GM12878 (cell line): ENCODE measurements around the gene CDH1. TPM values are rescaled to one million over a fixed set of nuclear protein-coding genes. Genes with fewer than 3 reads are reported as not detected.

Source experiments
- CHD4 ChIP-seq: fragments of 200-600 bp; sonication (generic); IDR thresholded peaks from 2 replicates; pipeline ENCODE4 v1.6.1; 2016; ENCODE audit warnings: mild to moderate bottlenecking
- KDM1A ChIP-seq: fragments of 200-600 bp; sonication (generic); IDR thresholded peaks from 2 replicates; pipeline ENCODE4 v1.6.1; 2016; ENCODE audit warnings: borderline replicate concordance
- NFIC ChIP-seq: IDR thresholded peaks from 2 replicates; pipeline ENCODE4 v1.6.1; 2012; ENCODE audit warnings: low read depth, mild to moderate bottlenecking, inconsistent platforms, low read length, moderate library complexity
- PAX5 ChIP-seq: IDR thresholded peaks from 2 replicates; pipeline ENCODE4 v1.6.1; 2011; ENCODE audit warnings: low read depth, low read length, borderline replicate concordance
- POLR2AphosphoS2 ChIP-seq: IDR thresholded peaks from 2 replicates; pipeline ENCODE4 v1.6.1; 2011; ENCODE audit warnings: low read depth, mild to moderate bottlenecking, low read length, improper control_type of control experiment, moderate library complexity
- RAD51 ChIP-seq: fragments of 450-650 bp; IDR thresholded peaks from 2 replicates; pipeline ENCODE4 v1.6.1; 2016; ENCODE audit warnings: moderate library complexity, mild to moderate bottlenecking, inconsistent platforms
- SMAD5 ChIP-seq: IDR thresholded peaks from 2 replicates; pipeline ENCODE4 v1.6.1; 2016; ENCODE audit warnings: antibody characterized with exemption, low read depth
- SRF ChIP-seq, 2 experiments: IDR thresholded peaks; 2 replicates each; pipeline ENCODE4 v1.6.1; 2011; ENCODE audit warnings: low read depth in 2 of 2, low read length in 2 of 2, mild to moderate bottlenecking in 1 of 2, moderate library complexity in 1 of 2
- SUZ12 ChIP-seq: fragments of 200-600 bp; sonication (generic); IDR thresholded peaks from one replicate; pipeline ENCODE4 v1.6.1; 2018; ENCODE audit warnings: antibody characterized with exemption, mild to moderate bottlenecking; ENCODE audit not compliant: unreplicated experiment
- YY1 ChIP-seq: IDR thresholded peaks from 2 replicates; pipeline ENCODE4 v1.6.1; 2011; ENCODE audit warnings: low read depth, mild to moderate bottlenecking, low read length
- polyA plus RNA-seq, 11 experiments: library from polyadenylated mRNA; depleted of rRNA in 4 of 11; unstranded in 6 of 11; stranded (reverse) in 5 of 11; fragments of >200 nt; fragmentation: Nextera tagmentation in 4 of 11; fragmentation: Illumina TruSeq in 1 of 11; extraction: Ambion mirVana in 4 of 11; extraction: Trizol in 1 of 11; gene quantifications; 1 replicate in 1 of 11; 2 replicates in 10 of 11; pipeline versions ENCODE4 v1.2.1 to v1.2.3, GENCODE V29; 2011 to 2016; ENCODE audit warnings: inconsistent platforms in 2 of 11, missing spikeins in 2 of 11, low read depth in 1 of 11
- total RNA-seq, 4 experiments: library from RNA; depleted of rRNA in 3 of 4; stranded (reverse); fragments of >200 nt in 3 of 4; fragmentation: Illumina TruSeq in 1 of 4; extraction: Trizol in 1 of 4; gene quantifications; 2 replicates each; pipeline versions ENCODE4 v1.2.1 to v1.2.3, GENCODE V29; 2013 to 2021
- TF ChIP-seq, protein P1 (sequence below): fragments of 450-650 bp; IDR thresholded peaks from 2 replicates; pipeline ENCODE4 v1.6.1; 2017; ENCODE audit warnings: mild to moderate bottlenecking, moderate library complexity
- TF ChIP-seq, protein P2 (sequence below): fragments of 450-650 bp; formaldehyde crosslinking; IDR thresholded peaks from 2 replicates; pipeline ENCODE4 v1.4.0; 2020; ENCODE audit warnings: mild to moderate bottlenecking, moderate library complexity
- TF ChIP-seq, protein P3 (sequence below): fragments of 450-650 bp; formaldehyde crosslinking; IDR thresholded peaks from 2 replicates; pipeline ENCODE4 v1.4.0; 2022; ENCODE audit warnings: mild to moderate bottlenecking, moderate library complexity
- TF ChIP-seq, protein P4 (sequence below): IDR thresholded peaks from 2 replicates; pipeline ENCODE4 v1.6.1; 2011; ENCODE audit warnings: mild to moderate bottlenecking, low read depth, low read length, moderate library complexity; ENCODE audit not compliant: insufficient replicate concordance
- TF ChIP-seq, protein P5 (sequence below): fragments of 150-350 bp; IDR thresholded peaks from 2 replicates; pipeline ENCODE4 v1.6.1; 2014; ENCODE audit warnings: mild to moderate bottlenecking, low read depth, low read length

Gene CDH1
- total and polyA plus RNA-seq, 10 of the 15 experiments (the other 5 are each of a cell fraction or from before 2014, with no cell fraction given): 2.2 to 30.6 (median 17.7) TPM

DNA sequence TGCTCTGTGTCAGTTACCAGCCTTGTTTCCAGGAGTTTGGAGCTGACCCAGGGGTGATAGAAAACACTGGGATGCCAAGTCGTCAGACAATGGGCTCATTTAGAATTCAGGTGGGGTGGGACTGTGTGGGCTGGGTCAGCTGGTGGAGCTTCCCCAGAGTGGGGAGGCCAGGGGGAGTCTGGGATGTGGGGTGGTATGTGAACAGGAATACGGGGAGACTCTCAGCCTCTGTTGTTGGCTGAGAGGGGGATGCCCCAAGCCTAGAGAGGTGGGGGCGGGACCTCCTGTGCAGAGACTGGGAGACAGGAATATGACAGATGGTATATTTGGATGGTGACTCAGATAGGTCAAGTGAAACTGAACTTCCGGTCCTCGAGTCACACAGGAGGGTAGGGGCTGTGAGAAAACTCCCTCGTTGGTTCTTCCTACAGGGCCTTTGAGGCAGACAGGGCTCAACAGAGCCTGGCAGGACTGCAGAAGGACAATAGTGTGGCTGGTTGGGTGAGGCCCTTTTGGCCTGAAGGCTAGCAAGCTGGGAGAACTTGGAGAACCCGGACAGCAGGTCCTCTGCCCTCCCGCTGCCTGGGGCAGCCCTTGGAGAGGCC, 23.7 kb downstream of the CDH1 start (continued):
- TF ChIP-seq, protein P1, sequence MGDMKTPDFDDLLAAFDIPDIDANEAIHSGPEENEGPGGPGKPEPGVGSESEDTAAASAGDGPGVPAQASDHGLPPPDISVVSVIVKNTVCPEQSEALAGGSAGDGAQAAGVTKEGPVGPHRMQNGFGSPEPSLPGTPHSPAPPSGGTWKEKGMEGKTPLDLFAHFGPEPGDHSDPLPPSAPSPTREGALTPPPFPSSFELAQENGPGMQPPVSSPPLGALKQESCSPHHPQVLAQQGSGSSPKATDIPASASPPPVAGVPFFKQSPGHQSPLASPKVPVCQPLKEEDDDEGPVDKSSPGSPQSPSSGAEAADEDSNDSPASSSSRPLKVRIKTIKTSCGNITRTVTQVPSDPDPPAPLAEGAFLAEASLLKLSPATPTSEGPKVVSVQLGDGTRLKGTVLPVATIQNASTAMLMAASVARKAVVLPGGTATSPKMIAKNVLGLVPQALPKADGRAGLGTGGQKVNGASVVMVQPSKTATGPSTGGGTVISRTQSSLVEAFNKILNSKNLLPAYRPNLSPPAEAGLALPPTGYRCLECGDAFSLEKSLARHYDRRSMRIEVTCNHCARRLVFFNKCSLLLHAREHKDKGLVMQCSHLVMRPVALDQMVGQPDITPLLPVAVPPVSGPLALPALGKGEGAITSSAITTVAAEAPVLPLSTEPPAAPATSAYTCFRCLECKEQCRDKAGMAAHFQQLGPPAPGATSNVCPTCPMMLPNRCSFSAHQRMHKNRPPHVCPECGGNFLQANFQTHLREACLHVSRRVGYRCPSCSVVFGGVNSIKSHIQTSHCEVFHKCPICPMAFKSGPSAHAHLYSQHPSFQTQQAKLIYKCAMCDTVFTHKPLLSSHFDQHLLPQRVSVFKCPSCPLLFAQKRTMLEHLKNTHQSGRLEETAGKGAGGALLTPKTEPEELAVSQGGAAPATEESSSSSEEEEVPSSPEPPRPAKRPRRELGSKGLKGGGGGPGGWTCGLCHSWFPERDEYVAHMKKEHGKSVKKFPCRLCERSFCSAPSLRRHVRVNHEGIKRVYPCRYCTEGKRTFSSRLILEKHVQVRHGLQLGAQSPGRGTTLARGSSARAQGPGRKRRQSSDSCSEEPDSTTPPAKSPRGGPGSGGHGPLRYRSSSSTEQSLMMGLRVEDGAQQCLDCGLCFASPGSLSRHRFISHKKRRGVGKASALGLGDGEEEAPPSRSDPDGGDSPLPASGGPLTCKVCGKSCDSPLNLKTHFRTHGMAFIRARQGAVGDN: peak; percentile 97
- TF ChIP-seq, protein P2, sequence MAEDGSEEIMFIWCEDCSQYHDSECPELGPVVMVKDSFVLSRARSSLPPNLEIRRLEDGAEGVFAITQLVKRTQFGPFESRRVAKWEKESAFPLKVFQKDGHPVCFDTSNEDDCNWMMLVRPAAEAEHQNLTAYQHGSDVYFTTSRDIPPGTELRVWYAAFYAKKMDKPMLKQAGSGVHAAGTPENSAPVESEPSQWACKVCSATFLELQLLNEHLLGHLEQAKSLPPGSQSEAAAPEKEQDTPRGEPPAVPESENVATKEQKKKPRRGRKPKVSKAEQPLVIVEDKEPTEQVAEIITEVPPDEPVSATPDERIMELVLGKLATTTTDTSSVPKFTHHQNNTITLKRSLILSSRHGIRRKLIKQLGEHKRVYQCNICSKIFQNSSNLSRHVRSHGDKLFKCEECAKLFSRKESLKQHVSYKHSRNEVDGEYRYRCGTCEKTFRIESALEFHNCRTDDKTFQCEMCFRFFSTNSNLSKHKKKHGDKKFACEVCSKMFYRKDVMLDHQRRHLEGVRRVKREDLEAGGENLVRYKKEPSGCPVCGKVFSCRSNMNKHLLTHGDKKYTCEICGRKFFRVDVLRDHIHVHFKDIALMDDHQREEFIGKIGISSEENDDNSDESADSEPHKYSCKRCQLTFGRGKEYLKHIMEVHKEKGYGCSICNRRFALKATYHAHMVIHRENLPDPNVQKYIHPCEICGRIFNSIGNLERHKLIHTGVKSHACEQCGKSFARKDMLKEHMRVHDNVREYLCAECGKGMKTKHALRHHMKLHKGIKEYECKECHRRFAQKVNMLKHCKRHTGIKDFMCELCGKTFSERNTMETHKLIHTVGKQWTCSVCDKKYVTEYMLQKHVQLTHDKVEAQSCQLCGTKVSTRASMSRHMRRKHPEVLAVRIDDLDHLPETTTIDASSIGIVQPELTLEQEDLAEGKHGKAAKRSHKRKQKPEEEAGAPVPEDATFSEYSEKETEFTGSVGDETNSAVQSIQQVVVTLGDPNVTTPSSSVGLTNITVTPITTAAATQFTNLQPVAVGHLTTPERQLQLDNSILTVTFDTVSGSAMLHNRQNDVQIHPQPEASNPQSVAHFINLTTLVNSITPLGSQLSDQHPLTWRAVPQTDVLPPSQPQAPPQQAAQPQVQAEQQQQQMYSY: no peak
- TF ChIP-seq SRF (IDR thresholded peaks at IDR 0.05; ENCODE audit: low read depth in 2 of 2, low read length in 2 of 2): 0 out of 4 replicates have a peak, but pooled peaks of 1 of the 2 experiments have one; percentile 61
- peak; percentile 89 for TF ChIP-seq NFIC
- TF ChIP-seq SMAD5: peak; percentile 35; the same call in 1 of the 2 replicates
- TF ChIP-seq, protein P3, sequence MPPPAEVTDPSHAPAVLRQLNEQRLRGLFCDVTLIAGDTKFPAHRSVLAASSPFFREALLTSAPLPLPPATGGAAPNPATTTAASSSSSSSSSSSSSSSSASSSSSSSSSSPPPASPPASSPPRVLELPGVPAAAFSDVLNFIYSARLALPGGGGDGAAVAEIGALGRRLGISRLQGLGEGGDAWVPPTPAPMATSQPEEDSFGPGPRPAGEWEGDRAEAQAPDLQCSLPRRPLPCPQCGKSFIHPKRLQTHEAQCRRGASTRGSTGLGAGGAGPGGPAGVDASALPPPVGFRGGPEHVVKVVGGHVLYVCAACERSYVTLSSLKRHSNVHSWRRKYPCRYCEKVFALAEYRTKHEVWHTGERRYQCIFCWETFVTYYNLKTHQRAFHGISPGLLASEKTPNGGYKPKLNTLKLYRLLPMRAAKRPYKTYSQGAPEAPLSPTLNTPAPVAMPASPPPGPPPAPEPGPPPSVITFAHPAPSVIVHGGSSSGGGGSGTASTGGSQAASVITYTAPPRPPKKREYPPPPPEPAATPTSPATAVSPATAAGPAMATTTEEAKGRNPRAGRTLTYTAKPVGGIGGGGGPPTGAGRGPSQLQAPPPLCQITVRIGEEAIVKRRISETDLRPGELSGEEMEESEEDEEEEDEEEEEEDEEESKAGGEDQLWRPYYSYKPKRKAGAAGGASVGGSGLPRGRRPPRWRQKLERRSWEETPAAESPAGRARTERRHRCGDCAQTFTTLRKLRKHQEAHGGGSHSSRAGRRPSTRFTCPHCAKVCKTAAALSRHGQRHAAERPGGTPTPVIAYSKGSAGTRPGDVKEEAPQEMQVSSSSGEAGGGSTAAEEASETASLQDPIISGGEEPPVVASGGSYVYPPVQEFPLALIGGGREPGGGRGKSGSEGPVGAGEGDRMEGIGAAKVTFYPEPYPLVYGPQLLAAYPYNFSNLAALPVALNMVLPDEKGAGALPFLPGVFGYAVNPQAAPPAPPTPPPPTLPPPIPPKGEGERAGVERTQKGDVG (CRISPR knock-in tag): no peak
- TF ChIP-seq POLR2AphosphoS2: no peak
- TF ChIP-seq, protein P4, sequence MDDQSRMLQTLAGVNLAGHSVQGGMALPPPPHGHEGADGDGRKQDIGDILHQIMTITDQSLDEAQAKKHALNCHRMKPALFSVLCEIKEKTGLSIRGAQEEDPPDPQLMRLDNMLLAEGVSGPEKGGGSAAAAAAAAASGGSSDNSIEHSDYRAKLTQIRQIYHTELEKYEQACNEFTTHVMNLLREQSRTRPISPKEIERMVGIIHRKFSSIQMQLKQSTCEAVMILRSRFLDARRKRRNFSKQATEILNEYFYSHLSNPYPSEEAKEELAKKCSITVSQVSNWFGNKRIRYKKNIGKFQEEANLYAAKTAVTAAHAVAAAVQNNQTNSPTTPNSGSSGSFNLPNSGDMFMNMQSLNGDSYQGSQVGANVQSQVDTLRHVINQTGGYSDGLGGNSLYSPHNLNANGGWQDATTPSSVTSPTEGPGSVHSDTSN: peak; percentile 87
- no peak for TF ChIP-seq RAD51
- TF ChIP-seq, protein P5, sequence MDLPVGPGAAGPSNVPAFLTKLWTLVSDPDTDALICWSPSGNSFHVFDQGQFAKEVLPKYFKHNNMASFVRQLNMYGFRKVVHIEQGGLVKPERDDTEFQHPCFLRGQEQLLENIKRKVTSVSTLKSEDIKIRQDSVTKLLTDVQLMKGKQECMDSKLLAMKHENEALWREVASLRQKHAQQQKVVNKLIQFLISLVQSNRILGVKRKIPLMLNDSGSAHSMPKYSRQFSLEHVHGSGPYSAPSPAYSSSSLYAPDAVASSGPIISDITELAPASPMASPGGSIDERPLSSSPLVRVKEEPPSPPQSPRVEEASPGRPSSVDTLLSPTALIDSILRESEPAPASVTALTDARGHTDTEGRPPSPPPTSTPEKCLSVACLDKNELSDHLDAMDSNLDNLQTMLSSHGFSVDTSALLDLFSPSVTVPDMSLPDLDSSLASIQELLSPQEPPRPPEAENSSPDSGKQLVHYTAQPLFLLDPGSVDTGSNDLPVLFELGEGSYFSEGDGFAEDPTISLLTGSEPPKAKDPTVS: no peak
- no peak for TF ChIP-seq CHD4
- peak; percentile 88 for TF ChIP-seq PAX5
- no peak for TF ChIP-seq KDM1A
- TF ChIP-seq YY1: no peak
- TF ChIP-seq SUZ12: no peak
